GM10248 (cell line): Measurements from ENCODE around the gene CHST9.

Experiments used
- CTCF ChIA-PET: fragments of 300-600 bp; sonication (Branson Sonifier 250); formaldehyde crosslinking; extraction: SDS; loops from one replicate; lab custom pipeline; 2021; ENCODE audit warnings: antibody characterized with exemption; lab: Yijun Ruan, JAX
- POLR2A ChIA-PET: fragments of 350-650 bp; sonication (Branson Sonifier 250); formaldehyde crosslinking; extraction: SDS; loops from one replicate; lab custom pipeline; 2020; ENCODE audit warnings: antibody characterized with exemption; lab: Yijun Ruan, JAX
- DNase-seq: peaks from one replicate; pipeline ENCODE4 v3.0.0; 2012; ENCODE audit errors: extremely low spot score
- CTCF ChIP-seq: IDR thresholded peaks from 2 replicates; pipeline ENCODE4 v1.5.1; 2012; ENCODE audit warnings: mild to moderate bottlenecking, low read depth; ENCODE audit errors: extremely low read depth, missing control alignments, control extremely low read depth

The CHST9 gene

DNA sequence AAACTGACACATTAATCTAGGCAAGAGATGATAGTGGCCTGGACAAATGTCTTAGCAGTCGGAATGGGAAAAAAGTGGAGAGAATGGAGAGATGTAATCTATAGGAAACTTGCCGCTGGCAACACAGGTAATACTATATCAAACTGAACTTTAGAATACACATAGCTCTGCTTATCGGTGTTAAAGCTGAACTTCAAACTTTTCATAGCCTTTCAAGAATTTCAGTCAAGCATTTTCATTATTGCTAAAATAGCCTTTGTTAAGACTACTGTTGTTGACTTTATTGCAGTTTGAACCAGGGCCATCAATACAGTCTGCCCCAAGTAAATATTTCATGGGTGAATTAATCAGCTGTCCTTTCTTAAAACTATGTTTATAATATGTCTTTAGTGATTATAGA is 12.9 kb upstream of the CHST9 start:
- no peak for DNase-seq
- ChIA-PET POLR2A (no interaction called here), CTCF (no interaction called here)
- no peak for TF ChIP-seq CTCF

- DNase-seq, result no peak
- POLR2A ChIA-PET, result no interaction called here
- TF ChIP-seq CTCF, result no peak
- CTCF ChIA-PET, result no interaction called here
Measured at GRCh38 chr18:27188309-27188708, 3.2 kb upstream of the CHST9 start.

DNA sequence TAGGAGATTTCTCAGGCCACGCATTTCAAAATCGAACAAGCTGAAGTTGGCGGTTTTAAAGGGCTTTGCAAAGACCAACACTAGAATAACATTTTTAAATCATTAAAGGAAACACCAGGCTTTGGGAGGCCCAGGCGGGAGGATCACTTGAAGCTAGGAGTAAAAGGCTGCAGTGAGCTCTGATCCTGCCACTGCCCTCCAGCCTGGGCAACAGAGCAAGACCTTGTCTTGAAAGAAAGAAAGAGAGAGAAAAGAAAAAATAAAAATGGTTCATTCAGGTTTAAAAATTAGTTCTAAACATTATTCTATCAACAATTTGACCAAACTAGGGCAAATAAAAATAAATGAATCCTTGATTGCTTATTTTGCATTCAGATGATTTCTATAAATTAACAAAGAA is 789 bp upstream of the CHST9 start:
- POLR2A ChIA-PET, result no interaction called here
- no peak for DNase-seq
- CTCF ChIA-PET, result interaction anchor here (1.1 kb wide), 1 partner anchor 15 kb away, joined by 3 read pairs; no protein-coding TSS in a partner anchor
- TF ChIP-seq CTCF, result no peak

GRCh38 chr18:27184115-27185024 is 738 bp downstream of the CHST9 start:
- ChIA-PET POLR2A (no interaction called here), CTCF (no interaction called here)
- peak; percentile 11 for DNase-seq
- no peak for TF ChIP-seq CTCF

GRCh38 chr18:27181726-27182125 is 3.4 kb downstream of the CHST9 start:
- ChIA-PET CTCF (no interaction called here), POLR2A (no interaction called here)
- TF ChIP-seq CTCF, result no peak
- DNase-seq, result no peak

DNA sequence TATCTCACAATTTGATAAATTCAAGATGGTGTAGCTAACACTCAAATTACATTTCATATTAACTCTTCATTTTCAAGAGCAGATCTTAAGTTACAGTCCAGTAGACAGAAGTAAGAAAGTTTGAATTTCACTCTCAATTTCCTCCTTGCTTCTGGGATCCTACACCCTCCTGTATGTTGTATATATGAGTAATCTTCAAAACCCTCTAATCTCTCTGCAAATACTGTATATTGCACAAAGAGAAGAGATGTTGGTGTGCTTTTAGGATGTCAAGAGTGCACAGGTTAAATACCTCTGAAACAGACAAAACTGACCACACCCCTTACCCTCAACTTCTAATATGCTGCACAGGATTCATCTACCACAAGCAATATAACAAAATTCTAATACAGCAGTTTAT is 6.7 kb downstream of the CHST9 start:
- TF ChIP-seq CTCF, result no peak
- DNase-seq, result no peak
- ChIA-PET CTCF (no interaction called here), POLR2A (no interaction called here)
